Gastrocnemius medialis (tissue), 4 donors: Measurements from ENCODE around the gene MRE11. TPM values are rescaled to one million over a fixed set of nuclear protein-coding genes. Genes with fewer than 3 reads are reported as not detected.

Experiments
- ATAC-seq, 2 donors: fragments of 150-250 bp; one replicate each; pipeline ENCODE4 v1.9.1; 2016
- DNase-seq, 2 donors: peaks; one replicate each; pipeline ENCODE4 v3.0.0-alpha.2; 2019
- H3K27ac ChIP-seq, 4 donors: fragments of 200-600 bp; sonication (generic); 1 replicate in 1 of 4; 2 replicates in 3 of 4; pipeline ENCODE4 v1.5.1; 2016 to 2018; ENCODE audit warnings: mild to moderate bottlenecking in 2 of 4, moderate library complexity in 1 of 4
- H3K27me3 ChIP-seq, 3 donors: fragments of 200-600 bp; sonication (generic) in 2 of 3; 1 replicate in 1 of 3; 2 replicates in 2 of 3; pipeline versions ENCODE4 v1.5.1 to v1.6.0; 2016 to 2019; ENCODE audit warnings: mild to moderate bottlenecking in 1 of 3, moderate library complexity in 1 of 3
- H3K36me3 ChIP-seq, 2 donors: fragments of 200-600 bp; sonication (generic) in 1 of 2; one replicate each; pipeline ENCODE4 v1.5.1; 2017 to 2018
- H3K4me1 ChIP-seq, 2 donors: fragments of 200-600 bp; sonication (generic) in 1 of 2; one replicate each; pipeline ENCODE4 v1.5.1; 2016 to 2017; ENCODE audit warnings: mild to moderate bottlenecking in 2 of 2
- H3K4me3 ChIP-seq, 4 donors: fragments of 200-600 bp; sonication (generic) in 3 of 4; 1 replicate in 1 of 4; 2 replicates in 3 of 4; pipeline ENCODE4 v1.5.1; 2016 to 2019; ENCODE audit warnings: mild to moderate bottlenecking in 2 of 4
- H3K9me3 ChIP-seq, 3 donors: fragments of 200-600 bp; sonication (generic) in 2 of 3; 1 replicate in 1 of 3; 2 replicates in 2 of 3; pipeline ENCODE4 v1.5.1; 2016 to 2019
- POLR2A ChIP-seq, 2 donors: fragments of 450-650 bp; IDR thresholded peaks; one replicate each; pipeline ENCODE4 v1.6.1; 2017; ENCODE audit warnings: antibody characterized with exemption in 2 of 2, mild to moderate bottlenecking in 2 of 2, moderate library complexity in 2 of 2
- in situ Hi-C, 4 donors: fragments of 200-750 bp; cut with MboI; loops; one replicate each; pipeline versions ENCODE4 v1.15.0 to v1.8.0; 2017; ENCODE audit warnings: low sequenced_read_pairs in 4 of 4
- intact Hi-C: fragments of 100-400 bp; cut with DNase I; formaldehyde crosslinking; loops from one replicate; pipeline ENCODE4 v1.15.1; 2023; ENCODE audit warnings: low total_unique reads
- total RNA-seq, 4 donors: library from RNA; depleted of rRNA; stranded (reverse); fragments of >200 nt; gene quantifications; one replicate each; pipeline versions ENCODE4 v1.1.0 to v1.2.3, GENCODE V29; 2016
- TF ChIP-seq, protein P1 (sequence below), 5 experiments: fragments of 450-650 bp in 3 of 5; fragments of 200-600 bp in 2 of 5; sonication (generic) in 2 of 5; IDR thresholded peaks in 4 of 5; conservative IDR thresholded peaks in 1 of 5; 1 replicate in 4 of 5; 2 replicates in 1 of 5; pipeline ENCODE4 v1.5.1; 2016 to 2019; ENCODE audit warnings: antibody characterized with exemption in 5 of 5, mild to moderate bottlenecking in 3 of 5, moderate library complexity in 3 of 5

Gene MRE11
- total RNA-seq, 4 donors from 2014 or later, result 5.3 to 12.3 (median 5.9) TPM

DNA sequence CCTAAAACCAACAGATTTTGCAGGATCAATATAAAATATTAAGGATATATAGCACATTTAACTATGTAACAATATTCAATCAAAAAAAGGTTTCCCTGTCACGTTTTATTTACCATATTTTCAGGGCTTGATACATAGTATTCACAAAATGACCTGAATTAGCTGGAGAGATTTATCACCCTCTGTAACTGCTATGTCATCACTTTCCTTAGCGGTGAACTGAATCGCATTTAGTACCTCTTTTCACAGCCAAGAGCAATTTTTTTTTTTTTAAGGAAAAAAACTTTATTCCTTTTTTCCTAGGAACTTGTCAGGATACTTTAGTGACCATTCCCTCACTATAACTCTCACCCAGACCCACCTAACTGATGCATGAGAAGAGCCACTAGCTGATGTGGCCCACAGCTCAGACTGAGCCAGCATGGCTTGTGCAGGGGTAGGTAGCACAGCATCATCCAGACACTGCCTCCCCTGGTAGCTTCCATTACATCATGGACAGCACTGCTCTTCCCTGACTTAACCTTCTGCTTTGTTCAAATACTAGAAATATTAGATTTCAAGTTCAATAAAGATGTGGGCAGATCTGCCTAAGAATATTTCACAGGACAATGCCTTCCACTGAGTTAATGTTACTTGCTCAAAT is 75.4 kb downstream of the MRE11 start:
- Histone ChIP-seq H3K27me3 (no peaks in the 10 kb centered on the region), H3K4me1 (no peaks in the 10 kb centered on the region), H3K36me3 (peaks cover 0 to 10% of the 10 kb centered on the region in 2 donors), H3K27ac (no peak overlapping the region), H3K4me3 (no peak overlapping the region), H3K9me3 (no peaks in the 10 kb centered on the region)
- in situ Hi-C loops (loop anchor here in 1 of 4 donors (25.0 kb wide), 1 partner anchor 531 kb away; no protein-coding TSS in a partner anchor), intact Hi-C loops (no loop called here)
- TF ChIP-seq, protein P1, sequence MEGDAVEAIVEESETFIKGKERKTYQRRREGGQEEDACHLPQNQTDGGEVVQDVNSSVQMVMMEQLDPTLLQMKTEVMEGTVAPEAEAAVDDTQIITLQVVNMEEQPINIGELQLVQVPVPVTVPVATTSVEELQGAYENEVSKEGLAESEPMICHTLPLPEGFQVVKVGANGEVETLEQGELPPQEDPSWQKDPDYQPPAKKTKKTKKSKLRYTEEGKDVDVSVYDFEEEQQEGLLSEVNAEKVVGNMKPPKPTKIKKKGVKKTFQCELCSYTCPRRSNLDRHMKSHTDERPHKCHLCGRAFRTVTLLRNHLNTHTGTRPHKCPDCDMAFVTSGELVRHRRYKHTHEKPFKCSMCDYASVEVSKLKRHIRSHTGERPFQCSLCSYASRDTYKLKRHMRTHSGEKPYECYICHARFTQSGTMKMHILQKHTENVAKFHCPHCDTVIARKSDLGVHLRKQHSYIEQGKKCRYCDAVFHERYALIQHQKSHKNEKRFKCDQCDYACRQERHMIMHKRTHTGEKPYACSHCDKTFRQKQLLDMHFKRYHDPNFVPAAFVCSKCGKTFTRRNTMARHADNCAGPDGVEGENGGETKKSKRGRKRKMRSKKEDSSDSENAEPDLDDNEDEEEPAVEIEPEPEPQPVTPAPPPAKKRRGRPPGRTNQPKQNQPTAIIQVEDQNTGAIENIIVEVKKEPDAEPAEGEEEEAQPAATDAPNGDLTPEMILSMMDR (IDR thresholded peaks at IDR 0.05 in 4 of 5, conservative IDR thresholded peaks at IDR 0.05 in 1 of 5), result no peak
- no peak for TF ChIP-seq POLR2A (IDR thresholded peaks at IDR 0.05)
- DNase-seq (no peak), ATAC-seq (no peak)

DNA sequence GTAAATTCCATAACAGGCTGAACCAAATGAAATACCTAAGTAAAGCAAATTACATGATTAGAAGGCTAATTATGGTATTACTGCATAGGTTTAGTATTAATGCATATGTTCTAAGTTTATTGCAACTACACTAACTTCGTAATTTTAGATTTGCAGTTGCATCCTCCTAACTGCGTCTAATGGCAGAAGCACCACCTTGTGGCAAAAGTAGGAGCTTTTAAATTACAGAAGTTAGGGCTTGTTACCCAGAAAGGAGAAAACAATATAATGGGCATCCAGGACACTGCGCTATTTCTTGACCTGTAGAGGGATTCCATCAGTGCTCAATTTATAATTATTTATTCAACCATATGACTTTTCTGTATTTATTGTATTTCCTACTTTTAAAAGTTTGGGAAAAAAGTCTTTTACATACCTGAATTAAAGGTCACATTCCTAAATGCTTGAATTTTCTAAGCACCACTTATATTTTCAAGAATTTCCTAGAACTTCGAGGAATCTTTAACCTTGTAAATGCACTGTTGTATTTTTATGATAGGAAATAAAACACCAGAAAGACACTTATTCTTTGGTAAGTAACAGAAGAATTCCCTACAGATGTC is 76.2 kb downstream of the MRE11 start:
- no peak for ATAC-seq
- in situ Hi-C loops (loop anchor here in 1 of 4 donors (25.0 kb wide), 1 partner anchor 530 kb away; no protein-coding TSS in a partner anchor), intact Hi-C loops (no loop called here)
- TF ChIP-seq POLR2A (IDR thresholded peaks at IDR 0.05), result no peak
- TF ChIP-seq, protein P1 (IDR thresholded peaks at IDR 0.05 in 4 of 5, conservative IDR thresholded peaks at IDR 0.05 in 1 of 5), result peak in 3 of 5 experiments; percentile 5 to 32 (median 24)
- H3K4me3 ChIP-seq, result no peak overlapping the region
- H3K36me3 ChIP-seq, result peaks cover 0 to 10% of the 10 kb centered on the region in 2 donors
- H3K27me3 ChIP-seq, result no peaks in the 10 kb centered on the region
- no peaks in the 10 kb centered on the region for H3K9me3 ChIP-seq
- no peak overlapping the region for H3K27ac ChIP-seq
- no peaks in the 10 kb centered on the region for H3K4me1 ChIP-seq
- no peak for DNase-seq

GRCh38 chr11:94405062-94405833 is 88.4 kb downstream of the MRE11 start:
- H3K27me3 ChIP-seq, result peaks cover 14 to 15% (median 14%) of the 10 kb centered on the region in 3 donors
- DNase-seq, result no peak
- intact Hi-C loops, result no loop called here
- H3K4me1 ChIP-seq, result no peaks in the 10 kb centered on the region
- TF ChIP-seq, protein P1 (IDR thresholded peaks at IDR 0.05 in 4 of 5, conservative IDR thresholded peaks at IDR 0.05 in 1 of 5), result no peak
- TF ChIP-seq POLR2A (IDR thresholded peaks at IDR 0.05), result no peak
- H3K36me3 ChIP-seq, result no peaks in the 10 kb centered on the region
- H3K4me3 ChIP-seq, result no peak overlapping the region
- H3K27ac ChIP-seq, result no peak overlapping the region
- in situ Hi-C loops, result loop anchor here in 1 of 4 donors (25.0 kb wide), 1 partner anchor 518 kb away; no protein-coding TSS in a partner anchor
- H3K9me3 ChIP-seq, result no peaks in the 10 kb centered on the region
- no peak for ATAC-seq

GRCh38 chr11:94402355-94402754 is 91.3 kb downstream of the MRE11 start:
- DNase-seq, result no peak
- no peak overlapping the region for H3K4me3 ChIP-seq
- H3K4me1 ChIP-seq, result no peaks in the 10 kb centered on the region
- H3K27me3 ChIP-seq, result peaks cover 21 to 29% (median 23%) of the 10 kb centered on the region in 3 donors
- in situ Hi-C loops (loop anchor here in 1 of 4 donors (25.0 kb wide), 1 partner anchor 515 kb away; no protein-coding TSS in a partner anchor), intact Hi-C loops (no loop called here)
- no peak for ATAC-seq
- no peaks in the 10 kb centered on the region for H3K36me3 ChIP-seq
- no peak for TF ChIP-seq POLR2A (IDR thresholded peaks at IDR 0.05)
- TF ChIP-seq, protein P1 (IDR thresholded peaks at IDR 0.05 in 4 of 5, conservative IDR thresholded peaks at IDR 0.05 in 1 of 5), result no peak
- no peak overlapping the region for H3K27ac ChIP-seq
- H3K9me3 ChIP-seq, result no peaks in the 10 kb centered on the region
